ENCODE data around the gene MRPS21.

Gene MRPS21

GRCh38 chr1:150262388-150263320 lies 31.0 kb upstream of the MRPS21 start:
- peaks cover 41% of the 10 kb centered on the region for H3K36me3 ChIP-seq (ENCODE audit: control insufficient read depth, insufficient read depth, low read length)
- WGBS, 2 experiments = 86 to 96% methylated on average over 6 of the region's 6 CpGs
- H3K4me1 ChIP-seq (ENCODE audit: control insufficient read depth, insufficient read depth, low read length) = peaks cover 3% of the 10 kb centered on the region
- H3K27ac ChIP-seq (ENCODE audit: insufficient read depth, low read depth, low read length, poor library complexity, severe bottlenecking) = no peak overlapping the region
- H3K9me3 ChIP-seq (ENCODE audit: control insufficient read depth, low read length) = no peaks in the 10 kb centered on the region
- H3K27me3 ChIP-seq (ENCODE audit: control insufficient read depth, insufficient read depth, low read length, poor library complexity, severe bottlenecking) = no peaks in the 10 kb centered on the region
- H3K4me3 ChIP-seq (ENCODE audit: insufficient read depth, low read depth, low read length) = no peak overlapping the region

DNA sequence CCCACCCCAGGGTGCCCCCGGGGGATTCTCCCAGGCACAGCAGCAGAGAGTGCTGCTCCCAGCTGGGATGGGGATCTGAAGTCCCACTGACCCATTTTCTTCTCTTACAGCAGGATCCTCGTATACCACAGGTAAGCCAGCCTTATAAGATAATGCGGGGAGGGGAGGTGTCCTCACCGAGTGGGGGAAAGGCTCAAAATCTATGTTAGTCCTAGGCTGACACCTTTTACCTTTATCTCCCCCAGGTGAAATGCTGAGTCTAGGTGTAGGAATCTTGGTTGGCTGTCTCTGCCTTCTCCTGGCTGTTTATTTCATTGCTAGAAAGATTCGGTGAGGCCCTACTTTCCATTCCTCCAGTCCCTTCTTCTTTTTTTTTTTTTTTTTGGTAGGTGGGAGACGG lies 30.1 kb upstream of the MRPS21 start:
- no peak overlapping the region for H3K27ac ChIP-seq (ENCODE audit: insufficient read depth, low read depth, low read length, poor library complexity, severe bottlenecking)
- H3K9me3 ChIP-seq (ENCODE audit: control insufficient read depth, low read length) = no peaks in the 10 kb centered on the region
- peaks cover 7% of the 10 kb centered on the region for H3K4me1 ChIP-seq (ENCODE audit: control insufficient read depth, insufficient read depth, low read length)
- no peaks in the 10 kb centered on the region for H3K27me3 ChIP-seq (ENCODE audit: control insufficient read depth, insufficient read depth, low read length, poor library complexity, severe bottlenecking)
- WGBS, 2 experiments = 88 to 94% methylated on average over 6 of the region's 6 CpGs
- peaks cover 41% of the 10 kb centered on the region for H3K36me3 ChIP-seq (ENCODE audit: control insufficient read depth, insufficient read depth, low read length)
- no peak overlapping the region for H3K4me3 ChIP-seq (ENCODE audit: insufficient read depth, low read depth, low read length)

- Histone ChIP-seq H3K36me3 (ENCODE audit: control insufficient read depth, insufficient read depth, low read length) (peaks cover 26% of the 10 kb centered on the region), H3K4me3 (ENCODE audit: insufficient read depth, low read depth, low read length) (peak overlapping the region; percentile 89), H3K27ac (ENCODE audit: insufficient read depth, low read depth, low read length, poor library complexity, severe bottlenecking) (no peak overlapping the region), H3K4me1 (ENCODE audit: control insufficient read depth, insufficient read depth, low read length) (peaks cover 12% of the 10 kb centered on the region), H3K27me3 (ENCODE audit: control insufficient read depth, insufficient read depth, low read length, poor library complexity, severe bottlenecking) (no peaks in the 10 kb centered on the region), H3K9me3 (ENCODE audit: control insufficient read depth, low read length) (no peaks in the 10 kb centered on the region)
- WGBS, 2 experiments = 50 to 56% methylated on average over 6 of the region's 6 CpGs
These were observed 25.8 kb upstream of the MRPS21 start for GRCh38 chr1:150267896-150268295.

DNA sequence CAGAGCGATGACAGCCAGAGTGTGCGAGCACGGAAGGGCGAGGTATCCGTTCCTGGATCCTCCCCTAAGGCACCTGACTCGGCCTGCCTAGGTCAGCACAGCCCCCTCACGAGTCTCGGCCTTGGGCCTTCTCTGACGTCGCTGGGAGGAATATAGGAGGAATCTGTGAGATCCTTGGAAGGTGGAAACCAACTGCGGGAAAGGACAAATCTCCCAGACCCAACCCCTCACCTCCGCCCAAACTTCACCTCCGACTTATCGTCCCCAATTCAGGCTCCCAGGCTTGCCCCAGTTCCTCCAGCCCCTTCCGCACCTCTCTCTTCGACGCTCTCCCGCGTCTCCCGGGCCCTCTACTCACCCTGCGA lies 25.3 kb upstream of the MRPS21 start:
- WGBS, 2 experiments = 0% methylated on average over 21 of the region's 21 CpGs

GRCh38 chr1:150268705-150269403 lies 24.8 kb upstream of the MRPS21 start, which contains the start of gene APH1A:
Gene APH1A, minus strand, starts transcription at chr1:150269016. Its CDS starts 206 bp downstream, at chr1:150268810.
- H3K27me3 ChIP-seq (ENCODE audit: control insufficient read depth, insufficient read depth, low read length, poor library complexity, severe bottlenecking) = no peaks in the 10 kb centered on the region
- peak within 1 kb of the TSS; percentile 86 for H3K27ac ChIP-seq (ENCODE audit: insufficient read depth, low read depth, low read length, poor library complexity, severe bottlenecking)
- peak within 1 kb of the TSS; percentile 89 for H3K4me3 ChIP-seq (ENCODE audit: insufficient read depth, low read depth, low read length)
- H3K4me1 ChIP-seq (ENCODE audit: control insufficient read depth, insufficient read depth, low read length) = peaks cover 19% of the 10 kb centered on the region
- H3K36me3 ChIP-seq (ENCODE audit: control insufficient read depth, insufficient read depth, low read length) = peaks cover 18% of the 10 kb centered on the region
- 1% methylated on average over 49 of the region's 49 CpGs for WGBS, 2 experiments
- H3K9me3 ChIP-seq (ENCODE audit: control insufficient read depth, low read length) = no peaks in the 10 kb centered on the region

More for the DNA sequence above, 25.3 kb upstream of the MRPS21 start:
- Histone ChIP-seq H3K27ac (ENCODE audit: insufficient read depth, low read depth, low read length, poor library complexity, severe bottlenecking) (peak overlapping the region; percentile 86), H3K4me1 (ENCODE audit: control insufficient read depth, insufficient read depth, low read length) (peaks cover 16% of the 10 kb centered on the region), H3K36me3 (ENCODE audit: control insufficient read depth, insufficient read depth, low read length) (peaks cover 23% of the 10 kb centered on the region), H3K27me3 (ENCODE audit: control insufficient read depth, insufficient read depth, low read length, poor library complexity, severe bottlenecking) (no peaks in the 10 kb centered on the region), H3K9me3 (ENCODE audit: control insufficient read depth, low read length) (no peaks in the 10 kb centered on the region), H3K4me3 (ENCODE audit: insufficient read depth, low read depth, low read length) (peak overlapping the region; percentile 89)

GRCh38 chr1:150269451-150269850 lies 24.2 kb upstream of the MRPS21 start:
- peak overlapping the region; percentile 86 for H3K27ac ChIP-seq (ENCODE audit: insufficient read depth, low read depth, low read length, poor library complexity, severe bottlenecking)
- peaks cover 19% of the 10 kb centered on the region for H3K4me1 ChIP-seq (ENCODE audit: control insufficient read depth, insufficient read depth, low read length)
- 60 to 61% methylated on average over 7 to 9 of the region's 10 CpGs for WGBS, 2 experiments
- peak overlapping the region; percentile 89 for H3K4me3 ChIP-seq (ENCODE audit: insufficient read depth, low read depth, low read length)
- peaks cover 13% of the 10 kb centered on the region for H3K36me3 ChIP-seq (ENCODE audit: control insufficient read depth, insufficient read depth, low read length)
- H3K27me3 ChIP-seq (ENCODE audit: control insufficient read depth, insufficient read depth, low read length, poor library complexity, severe bottlenecking) = no peaks in the 10 kb centered on the region
- no peaks in the 10 kb centered on the region for H3K9me3 ChIP-seq (ENCODE audit: control insufficient read depth, low read length)

DNA sequence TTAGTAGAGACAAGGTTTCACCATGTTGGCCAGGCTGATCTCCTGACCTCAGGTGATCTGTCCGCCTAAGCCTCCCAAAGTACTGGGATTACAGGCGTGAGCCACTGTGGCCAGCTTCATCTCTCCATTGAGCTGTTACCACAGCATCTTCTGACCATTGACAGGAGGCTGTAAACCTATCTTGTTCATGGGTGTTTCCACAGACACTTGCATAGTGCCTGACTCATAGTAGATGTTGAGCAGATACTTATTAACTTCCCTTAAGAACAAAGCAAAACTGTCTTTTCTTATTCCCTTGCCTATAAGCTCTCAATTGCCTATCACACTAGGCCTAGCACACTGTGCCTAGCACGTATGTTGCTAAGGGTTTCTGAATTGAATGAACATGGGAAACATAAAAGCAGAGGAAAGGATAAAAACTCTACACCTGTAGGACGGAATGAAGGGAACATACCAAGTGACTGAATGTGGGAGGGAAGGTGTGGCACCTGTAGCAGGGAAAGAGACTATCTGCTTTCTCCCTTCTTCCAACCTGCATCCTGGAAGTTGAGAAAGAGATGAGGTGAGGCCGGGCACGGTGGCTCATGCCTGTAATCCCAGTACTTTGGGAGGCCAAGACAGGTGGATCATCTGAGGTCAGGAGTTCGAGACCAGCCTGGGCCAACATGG lies 22.2 kb upstream of the MRPS21 start:
- Histone ChIP-seq H3K36me3 (ENCODE audit: control insufficient read depth, insufficient read depth, low read length) (peaks cover 5% of the 10 kb centered on the region), H3K9me3 (ENCODE audit: control insufficient read depth, low read length) (no peaks in the 10 kb centered on the region), H3K4me1 (ENCODE audit: control insufficient read depth, insufficient read depth, low read length) (peaks cover 19% of the 10 kb centered on the region), H3K27ac (ENCODE audit: insufficient read depth, low read depth, low read length, poor library complexity, severe bottlenecking) (no peak overlapping the region), H3K27me3 (ENCODE audit: control insufficient read depth, insufficient read depth, low read length, poor library complexity, severe bottlenecking) (no peaks in the 10 kb centered on the region), H3K4me3 (ENCODE audit: insufficient read depth, low read depth, low read length) (no peak overlapping the region)
- WGBS, 2 experiments = 90 to 93% methylated on average over 7 of the region's 7 CpGs

- Histone ChIP-seq H3K27me3 (ENCODE audit: control insufficient read depth, insufficient read depth, low read length, poor library complexity, severe bottlenecking) (no peaks in the 10 kb centered on the region), H3K27ac (ENCODE audit: insufficient read depth, low read depth, low read length, poor library complexity, severe bottlenecking) (no peak overlapping the region), H3K36me3 (ENCODE audit: control insufficient read depth, insufficient read depth, low read length) (peaks cover 6% of the 10 kb centered on the region), H3K4me3 (ENCODE audit: insufficient read depth, low read depth, low read length) (peak overlapping the region; percentile 55), H3K4me1 (ENCODE audit: control insufficient read depth, insufficient read depth, low read length) (peaks cover 12% of the 10 kb centered on the region), H3K9me3 (ENCODE audit: control insufficient read depth, low read length) (no peaks in the 10 kb centered on the region)
- 93 to 97% methylated on average over 1 of the region's 1 CpG for WGBS, 2 experiments
These were observed 20.4 kb upstream of the MRPS21 start for GRCh38 chr1:150273311-150273710.

- peaks cover 11% of the 10 kb centered on the region for H3K36me3 ChIP-seq (ENCODE audit: control insufficient read depth, insufficient read depth, low read length)
- peaks cover 15% of the 10 kb centered on the region for H3K4me1 ChIP-seq (ENCODE audit: control insufficient read depth, insufficient read depth, low read length)
- no peaks in the 10 kb centered on the region for H3K9me3 ChIP-seq (ENCODE audit: control insufficient read depth, low read length)
- no peak overlapping the region for H3K4me3 ChIP-seq (ENCODE audit: insufficient read depth, low read depth, low read length)
- WGBS, 2 experiments = 89 to 90% methylated on average over 6 of the region's 6 CpGs
- peaks cover 9% of the 10 kb centered on the region for H3K27me3 ChIP-seq (ENCODE audit: control insufficient read depth, insufficient read depth, low read length, poor library complexity, severe bottlenecking)
- no peak overlapping the region for H3K27ac ChIP-seq (ENCODE audit: insufficient read depth, low read depth, low read length, poor library complexity, severe bottlenecking)
These were observed 13.4 kb upstream of the MRPS21 start for GRCh38 chr1:150280138-150280707.
